Measurements from ENCODE around the gene MRPL49. TPM values are rescaled to one million over a fixed set of nuclear protein-coding genes. Genes with fewer than 3 reads are reported as not detected.
A peak's percentile ranks its signal among the peaks of the same experiment; 100 is the strongest.

Gene MRPL49
- polyA plus RNA-seq, 4 donors = 61.8 to 66.5 (median 64.0) TPM

DNA sequence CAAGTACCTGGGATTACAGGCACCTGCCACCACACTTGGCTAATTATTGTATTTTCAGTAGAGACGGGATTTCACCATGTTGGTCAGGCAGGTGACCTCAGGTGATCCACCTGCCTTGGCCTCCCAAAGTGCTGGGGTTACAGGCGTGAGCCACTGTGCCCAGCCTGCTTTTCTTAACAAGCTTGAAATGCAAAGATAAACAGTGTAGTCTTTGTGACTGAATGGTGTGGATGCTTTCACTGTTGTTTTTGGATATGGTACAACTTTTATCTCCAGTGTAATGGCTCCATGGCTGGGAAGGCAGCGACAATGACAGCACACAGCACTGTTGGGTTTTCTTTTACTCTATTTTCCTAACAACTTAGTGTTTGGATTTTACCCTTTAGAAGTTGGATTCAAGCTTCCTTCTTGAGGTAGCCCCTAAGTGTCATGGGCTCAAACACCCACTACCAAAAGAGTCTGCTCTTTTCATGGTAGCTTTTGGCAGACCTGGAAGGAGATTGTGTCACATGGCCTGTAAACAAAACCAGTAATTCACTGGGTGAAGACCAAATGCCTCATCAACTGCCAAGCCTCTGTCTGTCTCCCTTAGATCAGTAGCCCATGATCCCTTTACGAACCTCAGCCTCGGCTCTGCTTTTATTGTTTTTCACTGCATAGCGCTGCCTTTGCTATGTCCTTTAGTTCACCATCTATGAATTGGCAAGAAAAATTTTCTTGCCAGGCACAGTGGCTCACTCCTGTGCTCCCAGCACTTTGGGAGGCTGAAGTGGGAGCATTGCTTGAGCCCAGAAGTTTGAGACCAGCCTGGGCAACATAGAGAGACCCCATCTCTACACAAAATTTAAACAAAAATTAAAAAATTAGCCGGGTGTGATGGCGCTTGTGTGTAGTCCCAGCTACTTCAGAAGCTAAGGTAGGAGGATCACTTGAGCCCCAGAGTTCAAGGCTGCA is 19.7 kb upstream of the MRPL49 start:
- DNase-seq (ENCODE audit: low read depth in 4 of 4, low spot score in 3 of 4) = no peak

DNA sequence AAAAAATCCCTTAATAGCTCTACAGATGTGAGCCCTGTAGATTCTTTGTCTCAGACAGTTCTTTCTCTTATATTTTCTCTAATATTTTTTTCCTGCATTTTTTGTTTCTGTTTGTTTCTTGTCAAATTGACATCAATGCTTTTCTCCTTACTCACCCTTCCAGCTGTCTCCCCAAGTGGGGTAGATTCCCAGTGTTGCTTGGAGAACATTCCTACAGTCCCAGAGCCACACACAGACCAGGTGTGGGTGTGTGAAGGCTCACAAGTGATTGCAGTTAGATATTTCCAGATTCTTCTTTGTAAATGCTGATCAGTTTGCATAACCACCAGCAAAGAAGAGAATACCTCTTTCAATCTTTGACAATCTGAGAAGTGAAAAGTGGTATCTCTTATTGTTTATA is 18.6 kb upstream of the MRPL49 start:
- DNase-seq (ENCODE audit: low read depth in 4 of 4, low spot score in 3 of 4) = no peak

- DNase-seq (ENCODE audit: low read depth in 4 of 4, low spot score in 3 of 4) = no peak
Measured at GRCh38 chr11:65104628-65105027, 17.5 kb upstream of the MRPL49 start.

GRCh38 chr11:65107078-65107477 is 15.0 kb upstream of the MRPL49 start:
- no peak for DNase-seq (ENCODE audit: low read depth in 4 of 4, low spot score in 3 of 4)

DNA sequence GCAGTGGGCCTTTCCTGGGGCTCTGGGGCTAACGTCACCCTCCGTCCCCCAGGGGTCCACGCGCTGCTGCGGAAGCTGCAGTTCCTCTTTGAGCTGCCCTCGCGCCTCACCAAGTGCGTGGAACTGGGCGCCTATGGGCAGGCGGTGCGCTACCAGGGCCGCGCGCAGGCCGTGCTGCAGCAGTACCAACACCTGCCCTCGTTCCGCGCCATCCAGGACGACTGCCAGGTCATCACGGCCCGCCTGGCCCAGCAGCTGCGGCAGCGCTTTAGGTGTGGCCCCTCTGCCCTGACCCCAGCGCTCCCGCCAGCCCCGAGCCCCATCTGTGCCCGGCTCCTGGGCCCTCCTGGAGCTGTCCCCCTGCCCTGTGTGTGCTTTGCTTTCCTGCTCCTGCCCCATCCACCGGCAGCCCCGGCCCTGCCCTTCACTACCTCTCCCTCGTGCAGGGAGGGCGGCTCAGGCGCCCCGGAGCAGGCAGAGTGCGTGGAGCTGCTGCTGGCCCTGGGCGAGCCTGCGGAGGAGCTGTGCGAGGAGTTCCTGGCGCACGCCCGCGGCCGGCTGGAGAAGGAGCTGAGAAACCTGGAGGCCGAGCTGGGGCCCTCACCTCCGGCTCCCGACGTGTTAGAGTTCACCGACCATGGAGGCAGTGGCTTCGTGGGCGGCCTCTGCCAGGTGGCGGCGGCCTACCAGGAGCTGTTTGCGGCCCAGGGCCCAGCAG is 14.2 kb upstream of the MRPL49 start:
- DNase-seq (ENCODE audit: low read depth in 4 of 4, low spot score in 3 of 4) = no peak

- DNase-seq (ENCODE audit: low read depth in 4 of 4, low spot score in 3 of 4) = no peak
Measured at GRCh38 chr11:65108469-65109123, 13.5 kb upstream of the MRPL49 start.

DNA sequence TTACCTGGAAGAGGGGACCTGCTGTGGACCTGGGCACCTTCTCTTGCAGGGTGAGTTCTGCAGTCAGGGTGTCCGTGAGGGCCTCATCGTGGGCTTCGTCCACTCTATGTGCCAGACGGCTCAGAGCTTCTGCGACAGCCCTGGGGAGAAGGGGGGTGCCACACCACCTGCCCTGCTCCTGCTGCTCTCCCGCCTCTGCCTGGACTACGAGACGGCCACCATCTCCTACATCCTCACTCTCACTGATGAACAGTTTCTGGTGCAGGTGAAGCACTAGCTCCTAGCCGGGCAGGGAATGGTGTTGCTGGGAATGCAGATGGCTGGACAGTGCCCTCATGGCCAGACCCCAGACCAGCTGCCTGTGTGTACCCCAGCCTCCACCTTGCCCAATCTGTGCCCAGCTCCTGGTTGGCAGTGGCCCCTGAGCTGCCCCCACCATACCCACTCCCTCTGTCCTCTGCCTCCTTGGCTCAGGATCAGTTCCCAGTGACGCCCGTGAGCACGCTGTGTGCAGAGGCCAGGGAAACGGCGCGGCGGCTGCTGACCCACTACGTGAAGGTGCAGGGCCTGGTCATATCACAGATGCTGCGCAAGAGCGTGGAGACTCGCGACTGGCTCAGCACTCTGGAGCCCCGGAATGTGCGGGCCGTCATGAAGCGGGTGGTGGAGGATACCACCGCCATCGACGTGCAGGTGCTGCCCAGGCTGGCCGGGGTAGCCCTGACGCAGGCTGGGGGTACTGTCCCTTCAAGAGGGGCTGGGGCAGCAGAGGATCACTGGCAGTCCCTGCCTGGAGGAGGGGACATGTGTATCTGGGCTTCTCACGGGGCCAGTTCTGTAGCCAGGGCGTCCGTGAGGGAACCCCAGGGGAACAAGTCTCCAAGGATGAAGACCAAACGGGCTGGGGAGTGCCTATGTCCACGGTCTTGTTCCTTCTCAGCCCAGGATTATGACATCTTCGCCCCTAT is 12.6 kb upstream of the MRPL49 start:
- DNase-seq (ENCODE audit: low read depth in 4 of 4, low spot score in 3 of 4) = no peak

GRCh38 chr11:65110354-65110861 is 11.7 kb upstream of the MRPL49 start:
- DNase-seq (ENCODE audit: low read depth in 4 of 4, low spot score in 3 of 4) = peak in 2 of 4 donors; percentile 64 to 73

GRCh38 chr11:65111159-65111743 is 10.9 kb upstream of the MRPL49 start:
- no peak for DNase-seq (ENCODE audit: low read depth in 4 of 4, low spot score in 3 of 4)

GRCh38 chr11:65111744-65112545 is 10.2 kb upstream of the MRPL49 start, which contains the start of gene TM7SF2:
TSS of gene TM7SF2 (plus strand) at chr11:65111872. CDS start at chr11:65112016, 144 bp downstream.
- DNase-seq (ENCODE audit: low read depth in 4 of 4, low spot score in 3 of 4) = peak in 3 of 4 donors; percentile 86 to 89 (median 88)

GRCh38 chr11:65112546-65113360 is 9.4 kb upstream of the MRPL49 start:
- no peak for DNase-seq (ENCODE audit: low read depth in 4 of 4, low spot score in 3 of 4)

- no peak for DNase-seq (ENCODE audit: low read depth in 4 of 4, low spot score in 3 of 4)
Measured at GRCh38 chr11:65113361-65113756, 8.8 kb upstream of the MRPL49 start.

- DNase-seq (ENCODE audit: low read depth in 4 of 4, low spot score in 3 of 4) = no peak
Measured at GRCh38 chr11:65113839-65114238, 8.3 kb upstream of the MRPL49 start.

DNA sequence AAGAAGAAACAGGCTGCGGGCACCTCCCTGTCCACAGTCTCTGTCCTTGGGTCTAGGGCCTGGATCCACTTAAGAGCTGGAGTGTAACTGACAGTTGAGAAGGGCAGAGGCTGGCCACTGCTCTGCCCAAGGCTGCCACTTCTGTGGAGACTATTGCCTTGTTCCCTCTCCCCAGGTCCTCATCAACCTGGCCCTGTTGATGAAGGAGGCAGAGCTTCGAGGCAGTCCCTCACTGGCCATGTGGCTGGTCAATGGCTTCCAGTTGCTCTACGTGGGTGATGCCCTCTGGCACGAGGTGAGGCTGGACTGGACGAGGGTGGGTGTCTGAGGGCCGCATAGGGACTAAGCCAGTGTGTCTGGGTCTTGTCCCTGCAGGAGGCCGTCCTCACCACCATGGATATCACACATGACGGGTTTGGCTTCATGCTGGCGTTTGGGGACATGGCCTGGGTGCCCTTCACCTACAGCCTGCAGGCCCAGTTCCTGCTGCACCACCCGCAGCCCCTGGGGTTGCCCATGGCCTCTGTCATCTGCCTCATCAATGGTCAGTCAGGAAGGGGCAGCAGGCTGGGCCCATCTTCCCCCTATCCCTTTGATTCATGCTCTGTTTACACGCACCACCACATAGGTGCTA is 7.5 kb upstream of the MRPL49 start:
- DNase-seq (ENCODE audit: low read depth in 4 of 4, low spot score in 3 of 4) = no peak

DNA sequence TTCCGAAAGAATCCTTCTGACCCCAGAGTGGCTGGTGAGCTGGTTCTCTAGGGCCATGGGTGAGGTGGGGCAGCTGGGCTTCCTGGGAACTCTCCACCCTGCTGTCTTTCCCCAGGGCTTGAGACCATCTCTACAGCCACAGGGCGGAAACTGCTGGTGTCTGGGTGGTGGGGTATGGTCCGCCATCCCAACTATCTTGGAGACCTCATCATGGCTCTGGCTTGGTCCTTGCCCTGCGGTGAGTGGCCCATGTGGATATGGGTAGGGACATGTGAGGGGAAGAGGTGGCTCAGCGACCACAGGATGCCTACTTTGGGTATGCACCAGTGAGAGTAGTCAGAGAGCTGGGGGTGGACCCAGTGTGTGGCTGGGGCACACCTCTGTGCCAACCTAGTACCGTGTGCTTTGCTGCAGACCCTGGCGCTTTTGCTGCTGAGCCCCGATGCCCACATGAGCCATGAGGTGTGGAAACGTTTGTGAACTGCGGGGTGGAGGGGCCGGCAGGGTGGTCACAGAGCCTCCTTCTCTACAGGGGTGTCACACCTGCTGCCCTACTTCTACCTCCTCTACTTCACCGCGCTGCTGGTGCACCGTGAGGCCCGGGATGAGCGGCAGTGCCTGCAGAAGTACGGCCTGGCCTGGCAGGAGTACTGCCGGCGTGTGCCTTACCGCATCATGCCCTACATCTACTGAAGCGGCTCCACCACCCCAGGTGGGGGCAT is 6.6 kb upstream of the MRPL49 start:
- no peak for DNase-seq (ENCODE audit: low read depth in 4 of 4, low spot score in 3 of 4)

DNA sequence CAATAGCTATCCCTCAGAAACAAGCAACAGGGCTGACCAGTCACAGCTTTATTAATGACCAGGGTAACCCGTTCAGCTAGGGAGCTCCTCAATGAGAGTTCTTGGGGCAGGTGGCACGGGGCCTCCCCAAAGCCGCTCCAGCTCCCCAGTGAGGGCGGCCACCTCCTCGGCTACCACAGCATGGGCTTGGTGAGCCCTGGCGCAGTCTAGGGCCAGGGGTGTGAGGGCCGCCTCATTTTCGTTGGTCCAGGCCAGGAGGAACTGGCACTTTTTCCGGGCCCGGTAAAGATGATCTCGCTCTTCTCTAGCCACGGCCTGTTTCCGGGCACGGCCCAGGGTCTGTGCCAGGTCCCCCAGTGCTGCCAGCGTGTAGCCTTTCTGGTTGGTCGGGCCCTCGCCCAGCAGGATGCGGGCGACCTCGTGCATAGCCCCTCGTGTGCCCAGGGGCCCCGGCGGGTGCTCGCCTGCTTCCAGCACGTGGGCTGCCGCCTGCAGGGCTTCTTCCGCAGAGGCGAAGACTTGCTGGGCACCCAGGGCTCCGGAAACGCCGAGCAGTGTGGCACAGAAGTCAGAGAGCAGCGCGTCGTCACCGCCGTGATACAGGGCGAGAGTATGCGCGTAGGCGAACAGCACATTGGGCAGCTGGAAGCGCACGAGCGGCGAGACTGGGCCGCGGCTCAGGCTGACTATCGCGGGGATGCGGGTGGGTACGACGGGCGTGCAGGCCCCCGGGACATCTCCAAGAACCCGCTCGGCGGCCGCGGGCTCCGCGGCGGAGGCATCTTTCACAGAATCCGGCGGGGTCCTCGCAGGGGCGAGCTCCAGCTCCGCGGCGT is 5.5 kb upstream of the MRPL49 start:
- no peak for DNase-seq (ENCODE audit: low read depth in 4 of 4, low spot score in 3 of 4)
